ENCODE results near the gene TNIK.

TNIK gene

DNA sequence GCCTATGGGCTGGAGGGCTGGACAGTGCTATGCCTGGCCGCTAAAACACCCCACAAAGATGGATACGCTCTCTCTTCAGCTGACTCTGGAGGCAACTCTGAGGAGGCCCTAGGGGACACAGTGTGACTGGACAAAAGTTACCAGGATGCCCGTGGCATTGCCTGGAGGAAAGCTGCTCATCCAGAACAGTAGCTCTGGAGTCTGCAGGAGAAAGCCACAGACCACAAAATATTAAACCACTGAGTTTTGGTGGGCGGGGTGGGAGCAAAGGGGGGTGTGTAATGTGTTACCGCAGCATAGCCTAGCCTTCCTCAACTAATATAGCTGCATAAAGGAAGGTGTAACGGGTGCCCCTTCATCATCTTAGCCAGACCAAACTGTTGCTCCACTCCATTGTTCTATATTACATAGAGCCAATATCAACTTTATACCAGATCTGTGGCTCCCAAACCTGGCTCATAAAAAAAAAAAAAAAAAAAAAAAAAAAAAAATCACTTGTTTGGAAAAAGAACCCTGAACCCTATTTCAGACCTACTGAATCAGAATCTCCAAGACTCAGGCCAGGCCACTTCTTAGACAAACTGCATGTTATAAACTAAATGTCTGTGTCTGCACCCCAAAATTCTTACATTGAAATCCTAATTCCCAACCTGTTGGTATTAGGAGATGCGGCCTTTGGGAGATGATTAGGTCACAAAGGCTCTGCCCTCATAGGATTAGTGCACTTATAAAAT, 132.6 kb downstream of the TNIK start:
- TF ChIP-seq, protein P1, sequence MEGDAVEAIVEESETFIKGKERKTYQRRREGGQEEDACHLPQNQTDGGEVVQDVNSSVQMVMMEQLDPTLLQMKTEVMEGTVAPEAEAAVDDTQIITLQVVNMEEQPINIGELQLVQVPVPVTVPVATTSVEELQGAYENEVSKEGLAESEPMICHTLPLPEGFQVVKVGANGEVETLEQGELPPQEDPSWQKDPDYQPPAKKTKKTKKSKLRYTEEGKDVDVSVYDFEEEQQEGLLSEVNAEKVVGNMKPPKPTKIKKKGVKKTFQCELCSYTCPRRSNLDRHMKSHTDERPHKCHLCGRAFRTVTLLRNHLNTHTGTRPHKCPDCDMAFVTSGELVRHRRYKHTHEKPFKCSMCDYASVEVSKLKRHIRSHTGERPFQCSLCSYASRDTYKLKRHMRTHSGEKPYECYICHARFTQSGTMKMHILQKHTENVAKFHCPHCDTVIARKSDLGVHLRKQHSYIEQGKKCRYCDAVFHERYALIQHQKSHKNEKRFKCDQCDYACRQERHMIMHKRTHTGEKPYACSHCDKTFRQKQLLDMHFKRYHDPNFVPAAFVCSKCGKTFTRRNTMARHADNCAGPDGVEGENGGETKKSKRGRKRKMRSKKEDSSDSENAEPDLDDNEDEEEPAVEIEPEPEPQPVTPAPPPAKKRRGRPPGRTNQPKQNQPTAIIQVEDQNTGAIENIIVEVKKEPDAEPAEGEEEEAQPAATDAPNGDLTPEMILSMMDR (IDR thresholded peaks at IDR 0.05; ENCODE audit: low read length), result no peak
- no peak for TF ChIP-seq EZH2 (IDR thresholded peaks at IDR 0.05; ENCODE audit: borderline replicate concordance, low read length)
- Histone ChIP-seq H3K4me1 (ENCODE audit: insufficient read depth, low read length, severe bottlenecking) (no peaks in the 10 kb centered on the region), H3K27ac (ENCODE audit: low read depth, low read length, poor library complexity, severe bottlenecking) (no peak overlapping the region), H4K20me1 (ENCODE audit: insufficient read depth, low read length) (no peaks in the 10 kb centered on the region), H3K36me3 (ENCODE audit: insufficient read depth, low read length) (no peaks in the 10 kb centered on the region), H3K4me2 (ENCODE audit: low read length) (no peak overlapping the region), H3K79me2 (ENCODE audit: insufficient read depth, low read length) (no peaks in the 10 kb centered on the region), H3K27me3 (ENCODE audit: insufficient read depth, low read length) (no peaks in the 10 kb centered on the region), H3K9me3 (ENCODE audit: low read length) (no peaks in the 10 kb centered on the region), H3K9ac (ENCODE audit: low read length) (no peak overlapping the region), H2AFZ (ENCODE audit: low read length) (no peak overlapping the region), H3K9me2 (ENCODE audit: low read depth, low read length) (no peaks in the 10 kb centered on the region), H3F3A (ENCODE audit: insufficient read depth, low read length) (no peaks in the 10 kb centered on the region), H3K4me3 (ENCODE audit: low read depth, low read length, poor library complexity, severe bottlenecking) (no peak overlapping the region)

DNA sequence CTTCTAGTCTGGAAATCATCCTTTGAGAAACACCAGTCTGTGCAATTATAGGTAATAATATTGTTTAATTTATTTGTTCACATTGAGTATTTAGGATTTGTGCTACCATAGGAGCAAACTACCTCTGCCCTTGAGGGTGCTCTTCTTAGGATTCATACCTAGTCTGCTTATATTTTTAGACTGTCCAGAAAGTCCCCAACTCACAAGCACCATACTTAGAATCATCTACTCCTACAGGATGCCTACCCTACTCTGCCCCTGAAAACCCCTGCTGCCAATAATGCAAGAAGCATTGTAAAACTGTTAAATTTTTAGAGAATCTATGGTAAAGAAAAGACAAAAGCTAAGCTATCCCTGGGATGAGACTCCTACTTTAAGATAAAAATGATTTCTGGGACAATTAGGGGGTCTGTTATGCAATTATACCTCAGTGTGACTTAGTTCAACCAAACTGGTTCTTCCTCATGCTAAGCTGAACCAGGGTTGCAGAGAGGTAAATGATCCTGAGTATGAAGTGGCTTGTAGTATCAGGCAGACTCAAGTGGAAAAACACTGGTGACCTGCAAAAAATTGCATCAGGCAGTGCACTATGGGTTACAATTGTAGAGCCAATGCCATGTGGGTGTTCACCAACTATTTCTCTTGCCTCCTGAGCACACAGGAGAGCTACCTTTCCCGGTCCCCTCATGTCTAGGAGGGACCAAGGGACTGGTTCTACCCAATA, 133.3 kb downstream of the TNIK start:
- H4K20me1 ChIP-seq (ENCODE audit: insufficient read depth, low read length), result no peaks in the 10 kb centered on the region
- H3K9me2 ChIP-seq (ENCODE audit: low read depth, low read length), result no peaks in the 10 kb centered on the region
- no peak overlapping the region for H2AFZ ChIP-seq (ENCODE audit: low read length)
- no peak overlapping the region for H3K27ac ChIP-seq (ENCODE audit: low read depth, low read length, poor library complexity, severe bottlenecking)
- no peaks in the 10 kb centered on the region for H3F3A ChIP-seq (ENCODE audit: insufficient read depth, low read length)
- no peak overlapping the region for H3K9ac ChIP-seq (ENCODE audit: low read length)
- H3K79me2 ChIP-seq (ENCODE audit: insufficient read depth, low read length), result no peaks in the 10 kb centered on the region
- H3K4me3 ChIP-seq (ENCODE audit: low read depth, low read length, poor library complexity, severe bottlenecking), result no peak overlapping the region
- H3K36me3 ChIP-seq (ENCODE audit: insufficient read depth, low read length), result no peaks in the 10 kb centered on the region
- H3K27me3 ChIP-seq (ENCODE audit: insufficient read depth, low read length), result no peaks in the 10 kb centered on the region
- H3K9me3 ChIP-seq (ENCODE audit: low read length), result no peaks in the 10 kb centered on the region
- no peaks in the 10 kb centered on the region for H3K4me1 ChIP-seq (ENCODE audit: insufficient read depth, low read length, severe bottlenecking)
- TF ChIP-seq, protein P1 (IDR thresholded peaks at IDR 0.05; ENCODE audit: low read length), result no peak
- TF ChIP-seq EZH2 (IDR thresholded peaks at IDR 0.05; ENCODE audit: borderline replicate concordance, low read length), result no peak
- no peak overlapping the region for H3K4me2 ChIP-seq (ENCODE audit: low read length)

DNA sequence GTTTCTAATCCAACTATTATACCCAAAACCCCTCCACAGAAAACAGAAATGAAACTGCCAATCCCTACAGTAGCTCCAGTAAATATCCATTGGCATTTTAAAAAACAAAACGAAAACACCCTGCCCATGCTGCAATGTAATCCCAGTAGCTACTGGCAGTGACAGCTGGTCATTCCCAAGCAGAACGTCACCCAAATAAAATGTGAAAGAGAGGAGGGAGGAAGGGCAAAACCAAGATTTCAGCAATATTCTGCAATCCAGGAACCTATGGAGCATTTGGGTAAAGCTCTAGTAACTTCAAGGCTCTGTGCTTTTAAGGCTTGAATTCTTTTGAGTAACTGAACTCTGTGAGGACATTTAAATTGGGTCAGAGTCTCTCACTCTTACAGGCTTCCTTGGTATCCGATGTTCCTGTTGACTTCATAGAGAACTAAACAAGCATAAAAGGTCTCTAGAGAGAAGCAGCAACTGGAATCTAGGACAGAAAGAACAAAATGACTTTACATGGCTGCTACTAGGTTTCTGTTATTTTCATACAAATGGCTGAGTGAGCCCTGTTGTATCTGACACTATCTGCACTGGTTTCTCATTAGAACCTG, 136.2 kb downstream of the TNIK start:
- H3K9ac ChIP-seq (ENCODE audit: low read length), result no peak overlapping the region
- TF ChIP-seq, protein P1 (IDR thresholded peaks at IDR 0.05; ENCODE audit: low read length), result no peak
- no peak for TF ChIP-seq EZH2 (IDR thresholded peaks at IDR 0.05; ENCODE audit: borderline replicate concordance, low read length)
- H3K27ac ChIP-seq (ENCODE audit: low read depth, low read length, poor library complexity, severe bottlenecking), result no peak overlapping the region
- H3K4me3 ChIP-seq (ENCODE audit: low read depth, low read length, poor library complexity, severe bottlenecking), result no peak overlapping the region
- no peaks in the 10 kb centered on the region for H3K9me2 ChIP-seq (ENCODE audit: low read depth, low read length)
- no peak overlapping the region for H3K4me2 ChIP-seq (ENCODE audit: low read length)
- H3K79me2 ChIP-seq (ENCODE audit: insufficient read depth, low read length), result no peaks in the 10 kb centered on the region
- no peaks in the 10 kb centered on the region for H3K9me3 ChIP-seq (ENCODE audit: low read length)
- no peaks in the 10 kb centered on the region for H3K36me3 ChIP-seq (ENCODE audit: insufficient read depth, low read length)
- H2AFZ ChIP-seq (ENCODE audit: low read length), result no peak overlapping the region
- H3F3A ChIP-seq (ENCODE audit: insufficient read depth, low read length), result no peaks in the 10 kb centered on the region
- H3K4me1 ChIP-seq (ENCODE audit: insufficient read depth, low read length, severe bottlenecking), result no peaks in the 10 kb centered on the region
- no peaks in the 10 kb centered on the region for H4K20me1 ChIP-seq (ENCODE audit: insufficient read depth, low read length)
- H3K27me3 ChIP-seq (ENCODE audit: insufficient read depth, low read length), result no peaks in the 10 kb centered on the region

All from OCI-LY1 (cell line).